HepG2 (cell line): ENCODE results near the gene HIVEP2. TPM values are rescaled to one million over a fixed set of nuclear protein-coding genes. Genes with fewer than 3 reads are reported as not detected.

Experiments used
- ATAC-seq: fragments of 200-7000 bp; cut with Tn5 transposase; 3 replicates; pipeline ENCODE4 v1.9.1; 2020; ENCODE audit warnings: mild to moderate bottlenecking, moderate library complexity
- BruUV-seq: library from RNA; stranded (reverse); fragments of 400-500 nt; replicated peaks from 2 replicates; lab custom pipeline; 2021; lab: Mats Ljungman, UMichigan
- CTCF ChIA-PET: fragments of 300-600 bp; formaldehyde crosslinking; extraction: SDS; loops from one replicate; lab custom pipeline; 2021; ENCODE audit warnings: low total read pairs, inconsistent platforms, low intra/inter-chr PET ratio; lab: Yijun Ruan, JAX
- POLR2A ChIA-PET: fragments of 350-600 bp; sonication (Branson Sonifier 250); formaldehyde crosslinking; loops from one replicate; lab custom pipeline; 2020; ENCODE audit warnings: antibody characterized with exemption, inconsistent platforms; lab: Yijun Ruan, JAX
- DNase-seq: peaks from one replicate; pipeline ENCODE4 v3.0.0-alpha.2; 2015; ENCODE audit warnings: low spot score
- FAIRE-seq: peaks from 3 replicates; lab custom pipeline; 2011; peaks lifted over from hg19 to GRCh38; lab: Jason Lieb, UNC
- H2AFZ ChIP-seq: one replicate; pipeline ENCODE4 v1.6.1; 2011; ENCODE audit warnings: low read length, inconsistent platforms
- H3K27ac ChIP-seq: fragments of 300-600 bp; 3 replicates; pipeline ENCODE4 v1.8.0; 2011; ENCODE audit warnings: mixed run types, mild to moderate bottlenecking, mixed read lengths, low read length, inconsistent platforms; ENCODE audit not compliant: insufficient read depth; ENCODE audit errors: extremely low read length
- H3K27me3 ChIP-seq, 2 experiments: fragments of 200-600 bp in 1 of 2; 2 replicates in 1 of 2; 3 replicates in 1 of 2; pipeline versions ENCODE4 v1.6.0 to v1.8.0; 2011; ENCODE audit warnings: low read length in 2 of 2, mild to moderate bottlenecking in 2 of 2, moderate library complexity in 2 of 2, inconsistent platforms in 1 of 2; ENCODE audit not compliant: insufficient read depth in 2 of 2, control insufficient read depth in 1 of 2
- H3K36me3 ChIP-seq, 2 experiments: fragments of 200-600 bp in 1 of 2; replicated peaks in 1 of 2; 2 replicates in 1 of 2; 3 replicates in 1 of 2; pipeline versions ENCODE4 v1.5.1 to v1.8.0; 2011; ENCODE audit warnings: low read length in 2 of 2, inconsistent platforms in 1 of 2; ENCODE audit not compliant: insufficient read depth in 2 of 2, control insufficient read depth in 1 of 2
- H3K4me1 ChIP-seq: 2 replicates; pipeline ENCODE4 v1.5.1; 2012; ENCODE audit warnings: low read length, inconsistent platforms; ENCODE audit not compliant: insufficient read depth
- H3K4me2 ChIP-seq: 2 replicates; pipeline ENCODE4 v1.6.0; 2011; ENCODE audit warnings: low read depth, low read length, inconsistent platforms
- H3K4me3 ChIP-seq, 3 experiments: fragments of 200-600 bp in 1 of 3; sonication (generic), shearing (Covaris generic) in 1 of 3; replicated peaks in 1 of 3; 2 replicates each; pipeline ENCODE4 v1.5.1; 2011 to 2016; ENCODE audit warnings: low read length in 3 of 3, inconsistent platforms in 2 of 3, low read depth in 2 of 3, mild to moderate bottlenecking in 2 of 3, control low read depth in 1 of 3, mixed read lengths in 1 of 3; ENCODE audit not compliant: insufficient read depth in 1 of 3
- H3K79me2 ChIP-seq: one replicate; pipeline ENCODE4 v1.6.1; 2011; ENCODE audit warnings: low read length, inconsistent platforms; ENCODE audit not compliant: insufficient read depth
- H3K9ac ChIP-seq: 2 replicates; pipeline ENCODE4 v1.6.0; 2011; ENCODE audit warnings: mild to moderate bottlenecking, low read depth, low read length, inconsistent platforms; ENCODE audit not compliant: insufficient read depth
- H3K9me3 ChIP-seq: 2 replicates; pipeline ENCODE4 v1.5.1; 2012; ENCODE audit warnings: mild to moderate bottlenecking, low read length
- H4K20me1 ChIP-seq: 2 replicates; pipeline ENCODE4 v1.6.0; 2011; ENCODE audit warnings: inconsistent platforms, mild to moderate bottlenecking, low read length, moderate library complexity; ENCODE audit not compliant: insufficient read depth
- E2F2 ChIP-seq: sonication (generic); formaldehyde crosslinking; IDR thresholded peaks from 2 replicates; pipeline ENCODE4 v1.4.0; 2020; ENCODE audit warnings: missing genetic modification reagents, borderline replicate concordance
- MAFF ChIP-seq: IDR thresholded peaks from 2 replicates; pipeline ENCODE4 v1.6.1; 2011; ENCODE audit warnings: low read depth, low read length, improper control_type of control experiment
- MAFK ChIP-seq, 2 experiments: IDR thresholded peaks in 1 of 2; conservative IDR thresholded peaks in 1 of 2; 2 replicates each; pipeline ENCODE4 v1.6.1; 2011; ENCODE audit warnings: improper control_type of control experiment in 2 of 2, low read length in 2 of 2
- MAZ ChIP-seq, 2 experiments: sonication (generic) in 1 of 2; formaldehyde crosslinking in 1 of 2; IDR thresholded peaks; 2 replicates each; pipeline versions ENCODE4 v1.5.0 to v1.6.1; 2012 to 2020; ENCODE audit warnings: low read depth in 2 of 2, mild to moderate bottlenecking in 2 of 2, borderline replicate concordance in 1 of 2, improper control_type of control experiment in 1 of 2, low read length in 1 of 2, missing genetic modification reagents in 1 of 2, moderate library complexity in 1 of 2
- MTA1 ChIP-seq: sonication (generic); formaldehyde crosslinking; IDR thresholded peaks from 2 replicates; pipeline ENCODE4 v1.4.0; 2020; ENCODE audit warnings: missing genetic modification reagents, mild to moderate bottlenecking, borderline replicate concordance
- PRMT3 ChIP-seq: sonication (generic); formaldehyde crosslinking; IDR thresholded peaks from 2 replicates; pipeline ENCODE4 v1.8.1; 2022; ENCODE audit warnings: low read depth, mild to moderate bottlenecking, moderate library complexity, missing genetic modification reagents, borderline replicate concordance
- SETDB1 ChIP-seq: sonication (generic); formaldehyde crosslinking; IDR thresholded peaks from 2 replicates; pipeline ENCODE4 v1.5.1; 2020; ENCODE audit warnings: missing genetic modification reagents, mild to moderate bottlenecking, borderline replicate concordance
- ZNF335 ChIP-seq: sonication (generic); formaldehyde crosslinking; IDR thresholded peaks from 2 replicates; pipeline ENCODE4 v1.4.0; 2020; ENCODE audit warnings: missing genetic modification reagents
- ZNF414 ChIP-seq: sonication (generic); formaldehyde crosslinking; IDR thresholded peaks from 2 replicates; pipeline ENCODE4 v1.5.0; 2020; ENCODE audit warnings: missing genetic modification reagents
- WGBS: methylation state at CpG from one replicate; pipeline ENCODE4 v1.1.6; 2017; ENCODE audit warnings: low lambda C conversion rate; 5-methylcytosine and 5-hydroxymethylcytosine counted together
- in situ Hi-C: cut with HindIII; loops from 2 replicates; pipeline ENCODE4 v1.10.0; 2017; ENCODE audit warnings: low pct_unique_long_range_greater_than_20kb; ENCODE audit not compliant: extremely low pct_ligation_motif_present
- intact Hi-C: fragments of 100-400 bp; cut with micrococcal nuclease; formaldehyde crosslinking; loops from one replicate; pipeline ENCODE4 v1.10.0; 2022; ENCODE audit not compliant: unreplicated experiment
- polyA plus RNA-seq, 8 experiments: library from polyadenylated mRNA; depleted of rRNA in 3 of 8; stranded (reverse) in 7 of 8; unstranded in 1 of 8; fragments of >200 nt; fragmentation: Illumina TruSeq in 4 of 8; extraction: Trizol in 4 of 8; gene quantifications; 2 replicates each; pipeline versions ENCODE4 v1.2.1 to v1.2.3, GENCODE V29; 2011 to 2016; ENCODE audit warnings: low read depth in 4 of 8, missing spikeins in 1 of 8, mixed read lengths in 1 of 8; ENCODE audit not compliant: insufficient read depth in 1 of 8
- total RNA-seq, 5 experiments: library from RNA; depleted of rRNA; stranded (reverse); fragments of >200 nt; fragmentation: Illumina TruSeq; extraction: Trizol; gene quantifications; 2 replicates each; pipeline ENCODE4 v1.2.3, GENCODE V29; 2016; ENCODE audit warnings: low read depth in 1 of 5

Gene HIVEP2
- total and polyA plus RNA-seq, 2 of the 13 experiments (the other 11 are each of a cell fraction or from before 2014, with no cell fraction given), result 3.4 to 12.9 TPM

GRCh38 chr6:142822383-142822782, 122.6 kb downstream of the HIVEP2 start:
- CTCF ChIA-PET, result no interaction called here
- POLR2A ChIA-PET, result no interaction called here
- Histone ChIP-seq H3K79me2 (no peaks in the 10 kb centered on the region), H2AFZ (no peak overlapping the region), H3K4me1 (peaks cover 30% of the 10 kb centered on the region), H3K36me3 (no peaks in the 10 kb centered on the region), H3K9me3 (no peaks in the 10 kb centered on the region), H3K9ac (no peak overlapping the region), H3K27me3 (no peaks in the 10 kb centered on the region), H3K4me2 (no peak overlapping the region), H4K20me1 (no peaks in the 10 kb centered on the region), H3K27ac (no peak overlapping the region), H3K4me3 (no peak overlapping the region)
- FAIRE-seq, result no peak
- WGBS, result 96% methylated on average over 1 of the region's 1 CpG
- no peak for DNase-seq
- in situ Hi-C loops (no loop called here), intact Hi-C loops (no loop called here)
- BruUV-seq, result no TSS peak
- ATAC-seq, result no peak
- no peak for TF ChIP-seq MAZ (IDR thresholded peaks at IDR 0.05; ENCODE audit: borderline replicate concordance, low read depth, low read length)
- no peak for TF ChIP-seq MAZ (CRISPR knock-in tag; IDR thresholded peaks at IDR 0.05; ENCODE audit: low read depth)
- TF ChIP-seq ZNF335 (CRISPR knock-in tag), result no peak
- TF ChIP-seq MAFK (conservative IDR thresholded peaks at IDR 0.05 in 1 of 2, IDR thresholded peaks at IDR 0.05 in 1 of 2; ENCODE audit: low read length in 2 of 2), result no peak
- TF ChIP-seq MTA1 (CRISPR knock-in tag), result no peak
- no peak for TF ChIP-seq SETDB1
- TF ChIP-seq PRMT3 (CRISPR knock-in tag), result no peak
- TF ChIP-seq ZNF414, result no peak
- TF ChIP-seq E2F2 (CRISPR knock-in tag), result no peak
- no peak for TF ChIP-seq MAFF
